HS-27A (cell line): Measurements from ENCODE around the gene RPS6KA5.

Source experiments
- DNase-seq: peaks from one replicate; pipeline ENCODE4 v3.0.0-alpha.2; 2012; ENCODE audit warnings: low read depth, missing footprints

Gene RPS6KA5

DNA sequence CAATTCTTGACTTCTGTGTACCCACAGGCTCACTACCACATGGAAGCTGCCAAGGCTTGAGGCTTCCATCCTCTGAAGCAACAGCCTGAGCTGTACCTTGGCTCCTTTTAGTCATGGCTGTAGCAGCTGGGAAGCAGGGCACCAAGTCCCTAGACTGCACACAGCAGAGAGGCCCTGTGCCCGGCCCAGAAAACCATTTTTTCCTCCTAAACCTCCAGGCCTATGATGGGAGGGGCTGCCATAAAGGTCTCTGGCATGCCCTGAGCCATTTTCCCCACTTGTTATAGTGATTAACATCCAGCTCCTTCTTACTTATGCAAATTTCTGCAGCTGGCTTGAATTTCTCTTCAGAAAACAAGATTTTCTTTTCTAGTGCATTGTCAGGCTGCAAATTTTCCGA, 121.8 kb downstream of the RPS6KA5 start:
- DNase-seq, result no peak

GRCh38 chr14:90936757-90937440, 123.5 kb downstream of the RPS6KA5 start:
- DNase-seq, result no peak

- no peak for DNase-seq
Observed at GRCh38 chr14:90924621-90925340, 135.7 kb downstream of the RPS6KA5 start.

DNA sequence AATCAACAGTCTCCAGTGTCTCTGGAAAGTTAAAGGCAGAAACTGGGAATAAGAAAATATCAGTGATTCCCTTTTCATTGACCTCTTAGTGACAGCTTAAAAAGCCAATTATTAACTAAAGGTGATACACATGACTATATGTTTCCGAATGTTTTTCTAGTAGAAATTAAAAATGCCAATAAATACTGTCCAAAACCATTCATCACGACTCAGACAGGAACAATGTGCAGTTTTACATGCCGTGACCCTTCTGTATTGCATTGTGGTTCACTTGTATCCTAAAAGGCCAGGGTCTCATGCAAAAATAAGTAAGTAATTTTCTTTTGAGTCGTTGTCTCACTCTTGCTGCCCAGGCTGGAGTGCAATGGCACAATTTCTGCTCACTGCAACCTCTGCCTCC, 138.3 kb downstream of the RPS6KA5 start:
- DNase-seq, result no peak

DNA sequence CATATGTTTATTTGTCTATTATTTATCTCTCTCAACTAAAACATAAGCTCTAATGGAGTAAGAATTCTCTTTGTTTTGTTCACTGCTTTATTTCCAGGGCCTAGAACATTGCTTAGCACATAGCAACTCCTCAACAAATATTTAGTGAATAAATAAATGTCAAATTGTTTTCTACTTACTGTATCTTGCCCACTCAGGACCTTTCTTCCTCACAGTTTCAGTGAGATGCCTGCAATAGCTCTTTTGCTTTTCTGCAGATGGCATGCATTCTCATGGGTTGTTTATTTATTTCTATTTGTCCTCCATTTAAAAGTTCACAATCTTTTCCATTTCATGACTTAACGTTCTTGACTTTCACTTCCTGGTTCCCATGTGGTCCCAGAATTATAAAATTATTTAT, 149.3 kb downstream of the RPS6KA5 start:
- DNase-seq, result no peak

- no peak for DNase-seq
Observed at GRCh38 chr14:90907178-90907577, 153.3 kb downstream of the RPS6KA5 start.

DNA sequence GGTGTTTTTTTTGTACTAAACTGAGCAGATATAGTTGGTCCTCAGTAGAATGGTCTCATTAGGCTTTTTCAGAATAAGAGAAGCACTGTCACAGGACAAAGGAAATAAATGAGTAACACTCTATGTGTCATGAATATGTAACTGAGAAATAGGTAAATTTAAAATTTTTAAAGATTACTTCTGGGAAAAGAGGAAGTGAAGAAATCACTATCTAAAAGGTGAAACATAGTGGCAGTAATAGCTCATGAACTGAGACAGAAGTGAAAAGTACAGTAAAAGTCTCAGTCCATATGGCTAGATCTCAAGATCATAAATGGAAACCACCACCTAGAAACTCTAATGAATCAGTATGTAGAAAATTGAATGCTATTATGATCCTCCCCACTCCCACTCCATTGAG, 154.9 kb downstream of the RPS6KA5 start:
- no peak for DNase-seq

DNA sequence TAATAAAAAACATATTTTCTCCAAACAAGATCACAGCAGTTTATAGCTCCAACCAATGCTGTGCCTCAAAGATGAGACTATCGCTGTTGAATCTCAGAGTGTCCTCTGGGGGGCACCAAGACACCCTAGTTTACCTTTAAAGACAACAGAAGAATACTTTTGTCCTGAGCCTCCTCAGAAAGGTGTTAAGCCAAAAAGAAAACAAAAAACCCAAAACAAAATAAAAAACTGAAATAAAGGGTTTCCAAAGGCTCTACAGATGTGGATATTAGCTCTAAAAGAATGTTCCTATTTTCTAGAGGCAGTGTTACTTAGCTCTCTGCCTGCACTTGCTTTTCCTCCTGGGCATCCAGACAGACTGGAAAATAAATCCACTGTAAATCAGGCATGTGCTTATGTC, 157.3 kb downstream of the RPS6KA5 start:
- DNase-seq, result peak; percentile 15

DNA sequence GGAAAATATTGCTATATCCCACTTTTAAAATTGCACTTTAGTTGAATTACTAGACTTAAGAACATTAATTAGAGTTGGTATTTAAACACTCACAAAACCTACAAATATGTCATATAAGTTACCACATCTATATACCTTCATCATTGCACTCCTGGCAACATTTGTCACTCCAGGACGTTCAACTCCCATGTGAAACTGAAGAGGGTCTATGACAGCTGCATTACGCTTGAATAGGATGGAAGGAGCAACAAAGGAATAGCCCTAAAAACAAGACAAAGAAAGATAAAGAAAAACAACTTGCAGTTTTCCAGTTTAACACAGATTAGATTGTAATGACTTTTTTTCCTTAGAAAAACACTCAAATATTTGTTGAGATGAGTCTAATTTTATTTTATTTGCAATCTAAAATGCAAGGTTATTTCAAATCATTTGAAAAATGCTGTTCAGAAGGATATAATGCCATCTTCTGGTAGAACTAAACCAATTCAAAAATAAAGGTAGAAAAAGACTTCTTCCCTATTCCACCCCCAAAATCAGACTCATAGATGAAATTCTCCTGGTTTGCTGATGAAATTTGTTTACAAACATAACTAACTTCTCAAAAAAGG, 159.9 kb downstream of the RPS6KA5 start:
- no peak for DNase-seq

GRCh38 chr14:90897022-90897421, 163.4 kb downstream of the RPS6KA5 start:
- no peak for DNase-seq

DNA sequence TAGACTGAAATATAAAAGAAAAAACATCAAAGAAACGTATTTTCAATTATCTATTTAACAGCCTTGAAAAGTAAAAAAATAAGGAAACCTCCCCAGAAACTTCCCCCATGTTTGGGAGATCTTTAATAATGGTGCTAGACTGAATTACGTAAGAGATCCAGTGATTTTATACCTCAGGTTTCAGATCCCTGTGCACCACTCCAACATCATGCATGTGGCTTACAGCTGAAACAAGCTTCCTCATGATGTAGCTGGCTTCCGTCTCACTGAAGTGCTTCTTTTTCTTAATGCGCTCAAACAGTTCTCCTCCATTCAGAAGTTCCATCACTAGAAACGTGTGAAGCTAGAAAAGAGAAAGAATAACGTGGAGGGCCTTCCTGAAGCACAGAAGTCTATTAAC, 166.2 kb downstream of the RPS6KA5 start:
- no peak for DNase-seq

- no peak for DNase-seq
Observed at GRCh38 chr14:90893510-90893909, 166.9 kb downstream of the RPS6KA5 start.

DNA sequence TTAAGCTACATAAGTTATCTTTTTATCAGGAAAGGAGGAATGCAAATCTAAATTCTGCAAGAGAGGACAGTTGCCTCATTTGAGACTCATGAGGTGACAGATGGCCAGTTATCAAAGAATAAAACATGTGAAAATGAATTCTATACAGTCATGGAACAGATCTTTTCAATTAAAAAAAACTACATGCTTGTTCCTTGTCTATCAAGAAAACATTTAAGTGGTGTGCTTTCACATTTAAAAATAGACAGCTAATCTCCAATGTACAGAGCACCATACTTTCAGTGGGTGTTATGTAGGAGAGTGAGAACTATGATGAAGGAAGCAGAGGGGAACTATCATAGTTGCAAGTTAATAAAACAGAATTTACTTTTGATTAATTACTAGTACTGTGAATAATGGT, 167.5 kb downstream of the RPS6KA5 start:
- no peak for DNase-seq

- DNase-seq, result no peak
Observed at GRCh38 chr14:90891326-90891725, 169.1 kb downstream of the RPS6KA5 start.

GRCh38 chr14:90890322-90891020, 170.0 kb downstream of the RPS6KA5 start:
- DNase-seq, result no peak

DNA sequence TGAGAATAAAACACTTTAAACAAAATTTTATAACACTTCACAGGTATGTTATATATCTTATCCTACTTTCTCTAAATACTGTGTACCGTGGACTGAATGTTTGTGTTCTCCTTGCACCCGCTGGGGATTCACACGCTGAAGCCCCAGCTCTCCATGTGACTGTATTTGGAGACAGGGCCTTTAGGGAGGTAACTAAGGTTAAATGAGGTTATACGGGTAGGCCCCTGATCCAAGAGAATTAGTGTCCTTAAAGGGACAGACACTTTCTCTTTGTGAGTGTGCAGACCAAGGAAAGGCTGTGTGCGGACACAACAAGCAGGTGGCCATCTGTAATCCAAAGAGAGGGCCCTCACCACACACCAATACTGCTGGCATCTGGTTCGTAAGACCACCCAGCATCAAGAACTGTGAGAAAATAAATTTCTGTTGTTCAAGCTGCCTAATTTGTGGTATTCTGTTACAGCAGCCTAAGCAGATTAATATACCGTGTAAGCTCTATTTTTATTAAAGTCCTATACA, 174.1 kb downstream of the RPS6KA5 start:
- no peak for DNase-seq

DNA sequence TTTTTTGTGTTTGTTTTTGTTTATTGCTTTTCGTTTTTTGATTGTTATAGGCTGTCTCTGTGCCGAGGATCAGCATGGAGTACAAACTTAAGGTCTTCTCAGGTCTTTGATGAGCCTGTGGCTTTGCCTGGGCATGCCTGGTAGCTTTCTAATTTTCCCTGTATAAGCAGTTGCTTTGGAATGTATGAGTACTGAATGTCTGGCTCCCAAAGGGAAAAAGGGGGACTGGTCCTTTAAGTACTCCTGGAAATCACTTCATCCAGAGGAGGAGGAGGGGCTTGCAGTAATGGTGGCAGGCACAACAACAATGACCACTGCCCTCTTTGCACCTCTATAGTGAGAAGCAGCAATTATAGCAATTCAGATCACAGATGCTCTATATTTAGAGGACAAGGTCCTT, 176.7 kb downstream of the RPS6KA5 start:
- DNase-seq, result no peak

DNA sequence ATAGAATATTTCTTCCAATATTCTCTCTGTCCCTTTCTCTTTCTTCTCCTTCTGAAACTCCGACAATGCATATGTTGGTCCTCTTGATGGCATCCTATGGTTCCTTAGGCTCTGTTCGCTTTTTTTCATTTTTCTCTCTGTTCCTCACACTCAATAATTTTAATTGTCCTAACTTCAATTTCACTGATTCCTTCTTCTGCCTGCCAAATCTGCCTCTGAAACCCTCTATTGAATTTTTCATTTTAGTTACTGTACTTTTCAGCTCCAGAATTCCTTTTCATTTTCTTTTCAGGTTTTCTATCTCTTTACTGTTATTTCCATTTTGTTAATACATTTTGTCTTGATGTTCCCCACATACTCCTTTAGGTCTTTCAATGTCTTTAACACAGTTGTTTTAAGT, 177.2 kb downstream of the RPS6KA5 start:
- DNase-seq, result no peak

DNA sequence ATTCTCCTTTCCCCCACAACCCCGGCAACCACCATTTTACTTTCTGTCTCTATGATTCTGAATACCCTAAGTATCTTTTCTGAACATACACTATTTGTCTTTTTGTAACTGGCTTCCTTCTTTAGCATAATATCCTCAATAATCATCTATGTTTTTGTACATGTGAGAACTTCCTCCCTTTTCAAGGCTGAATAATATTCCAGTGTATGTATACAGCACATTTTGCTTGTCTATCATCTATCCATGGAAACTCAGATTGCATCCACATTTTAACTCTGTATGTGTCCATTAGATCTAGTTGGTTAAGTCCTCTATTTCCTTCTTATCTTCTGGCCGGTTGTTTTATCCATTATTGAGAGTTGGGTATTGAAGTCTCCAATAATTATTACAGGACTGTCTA, 180.2 kb downstream of the RPS6KA5 start:
- DNase-seq, result no peak

DNA sequence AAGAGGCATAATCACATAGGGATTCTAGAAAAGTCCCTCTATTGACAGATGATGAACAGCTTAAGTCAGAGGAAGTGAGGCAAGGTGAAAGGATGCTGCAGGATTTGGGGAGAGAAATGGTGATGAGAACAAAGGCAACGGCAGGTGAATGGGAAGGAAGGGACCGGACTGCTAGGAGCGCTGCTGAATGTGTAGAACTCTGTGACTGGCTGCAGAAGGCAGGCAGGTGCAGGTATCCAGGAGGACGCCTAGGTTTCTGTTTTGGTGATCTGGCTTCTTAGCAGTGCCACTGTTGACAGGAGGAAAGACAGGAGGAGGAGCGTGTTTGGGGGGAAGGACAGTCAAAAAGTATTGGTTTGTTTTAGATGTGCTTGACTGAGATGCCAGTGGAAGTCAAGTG, 185.8 kb downstream of the RPS6KA5 start:
- DNase-seq, result no peak

DNA sequence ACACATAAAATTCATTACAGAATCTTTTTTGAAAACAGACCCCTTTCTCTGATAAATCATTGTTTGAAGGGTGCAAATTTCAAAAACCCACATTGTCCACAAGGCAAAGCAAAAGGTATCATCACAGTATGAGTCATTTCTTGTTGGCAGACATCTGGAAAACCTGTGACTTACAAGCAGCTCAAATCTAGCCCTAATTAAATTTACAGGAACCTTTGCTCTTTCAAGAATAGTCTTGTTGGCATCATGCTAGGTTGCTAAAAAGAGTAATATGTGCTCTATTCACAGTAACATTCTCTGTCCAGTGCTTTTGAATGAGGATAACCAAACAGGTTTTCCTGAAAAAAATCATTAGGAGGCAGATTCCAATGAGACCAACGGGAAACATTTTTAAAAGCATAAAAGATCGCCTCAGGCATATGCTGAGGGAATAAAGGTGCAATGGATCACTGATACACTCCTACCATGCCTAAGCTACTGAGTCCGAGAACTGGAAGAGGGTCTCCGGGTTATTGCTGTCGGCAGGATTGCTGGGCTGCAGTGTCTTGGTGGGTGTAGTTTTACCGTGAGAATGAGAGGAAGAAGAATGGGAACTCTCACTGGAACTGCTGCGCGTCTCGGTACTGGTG, 188.7 kb downstream of the RPS6KA5 start:
- no peak for DNase-seq

DNA sequence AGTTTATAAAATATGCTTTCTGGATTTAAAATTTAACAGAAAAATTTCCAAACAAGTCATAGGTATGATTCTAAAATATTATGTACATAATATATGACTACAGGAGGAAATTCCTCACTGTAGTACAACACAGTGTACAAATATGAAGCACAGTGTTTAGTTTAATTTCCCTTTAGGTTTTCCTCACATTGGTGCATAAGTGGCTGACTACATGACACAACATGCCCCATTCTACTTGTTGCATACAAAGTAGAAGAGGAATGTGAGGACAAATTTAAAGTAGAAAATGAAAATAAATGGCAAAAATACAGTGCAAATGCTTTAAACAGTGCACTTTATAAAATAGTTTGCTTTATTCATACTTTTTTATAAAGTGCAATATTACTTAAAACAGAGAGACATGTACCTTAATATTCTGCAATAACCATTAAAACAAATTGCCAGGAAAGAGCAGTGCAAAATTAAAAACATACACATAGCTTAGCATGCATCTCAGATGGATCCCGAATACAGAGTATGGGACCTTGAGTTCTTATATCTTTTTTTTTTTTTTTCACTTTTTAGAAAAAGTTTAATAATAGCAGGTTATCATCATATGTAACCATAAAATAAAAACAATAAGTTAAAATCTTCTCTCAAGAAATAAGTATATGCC, 189.4 kb downstream of the RPS6KA5 start:
- no peak for DNase-seq
